ENCODE data around the gene NUP93.
A peak's percentile ranks its signal among the peaks of the same experiment; 100 is the strongest.

NUP93 gene

GRCh38 chr16:56729735-56730662 lies at the start of gene NUP93:
TSS of gene NUP93 (plus strand) at chr16:56730129. CDS start at chr16:56748248, 18,119 bp downstream.
- intact Hi-C loops (cut with DNase I) = no loop called here
- DNase-seq = peak; percentile 83 to 96 (median 91)

- intact Hi-C loops (cut with DNase I) = no loop called here
- DNase-seq = peak; percentile 75 to 98 (median 92)
Observed at GRCh38 chr16:56681939-56682702, 47.8 kb upstream of the NUP93 start, which contains the start of gene MT1X. TSS of gene MT1X (plus strand) at chr16:56682470. CDS start at chr16:56682541, 71 bp downstream.

DNA sequence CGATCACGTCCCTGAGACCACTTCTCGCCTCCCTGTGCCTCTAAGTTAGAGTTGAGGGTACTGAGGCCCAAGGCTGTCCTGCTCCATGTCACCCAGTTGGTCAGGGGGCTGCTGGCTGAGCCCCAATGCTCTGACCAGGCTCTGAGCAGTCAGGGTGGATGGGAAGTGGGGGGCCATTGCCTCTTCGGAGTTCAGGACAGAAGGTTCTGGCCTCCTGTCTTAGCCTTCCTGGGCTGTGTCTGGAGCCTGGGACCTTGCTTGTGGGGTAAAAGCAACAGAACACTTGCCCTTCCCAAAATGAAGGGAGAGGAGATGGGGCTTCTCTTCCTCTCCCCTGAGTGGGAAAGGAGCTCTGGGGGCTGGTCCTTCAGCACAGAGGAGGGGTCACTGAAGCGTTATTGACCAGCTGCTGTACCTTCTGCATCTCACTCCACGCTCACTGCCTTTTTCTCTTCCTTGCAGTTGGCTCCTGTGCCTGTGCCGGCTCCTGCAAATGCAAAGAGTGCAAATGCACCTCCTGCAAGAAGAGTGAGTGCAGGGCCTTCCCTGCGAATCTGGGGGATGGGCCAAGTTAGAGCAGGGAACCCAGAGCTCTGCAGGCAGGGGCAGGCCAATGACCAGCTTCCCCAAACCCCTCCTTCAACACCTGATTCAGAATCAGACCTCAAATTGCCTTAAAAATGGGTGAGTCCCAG lies 47.1 kb upstream of the NUP93 start:
- intact Hi-C loops (cut with DNase I) = no loop called here

GRCh38 chr16:56683424-56684172 lies 46.3 kb upstream of the NUP93 start:
- peak in 2 of 42 donors; percentile 44 to 61 for DNase-seq
- intact Hi-C loops (cut with DNase I) = no loop called here

More for the DNA sequence above, 47.1 kb upstream of the NUP93 start:
- peak in 2 of 42 donors; percentile 15 to 55 for DNase-seq

GRCh38 chr16:56684256-56684925 lies 45.5 kb upstream of the NUP93 start:
- DNase-seq = peak in 8 of 42 donors; percentile 26 to 85 (median 37)
- intact Hi-C loops (cut with DNase I) = no loop called here

DNA sequence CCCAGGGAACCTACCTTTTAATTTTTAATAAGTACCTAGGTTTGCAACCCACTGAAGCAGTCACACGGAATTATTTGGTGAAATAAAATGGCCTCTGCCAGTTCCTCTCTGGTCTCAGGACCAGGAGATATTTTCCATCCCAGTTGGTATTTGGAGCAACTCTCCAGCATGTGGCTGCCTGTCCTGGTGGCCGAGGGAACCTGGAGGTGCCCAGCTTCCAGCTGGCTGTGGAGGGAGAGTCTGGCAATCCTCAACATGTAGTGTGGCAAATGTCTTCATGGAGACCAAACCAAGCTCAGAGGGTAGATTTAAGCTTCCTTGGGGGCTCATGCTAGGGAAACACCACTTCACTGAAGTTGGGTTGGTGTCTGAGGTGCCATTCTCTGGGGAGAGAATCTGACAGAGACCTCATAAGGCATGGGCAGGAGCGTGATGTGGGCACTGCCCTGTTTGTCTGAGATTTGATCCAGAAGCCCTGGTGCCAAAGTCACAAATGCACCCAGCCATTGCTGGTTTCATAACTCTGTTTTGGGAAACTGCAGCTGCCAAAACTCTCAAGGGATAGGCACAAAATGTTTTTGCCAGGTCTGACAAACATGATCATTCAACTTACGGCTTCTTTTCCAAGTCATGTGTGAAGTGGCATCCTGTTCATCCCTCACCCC lies 44.9 kb upstream of the NUP93 start:
- intact Hi-C loops (cut with DNase I) = no loop called here
- no peak for DNase-seq

- DNase-seq = no peak
- intact Hi-C loops (cut with DNase I) = no loop called here
Observed at GRCh38 chr16:56686758-56687157, 43.2 kb upstream of the NUP93 start.

GRCh38 chr16:56688762-56689161 lies 41.2 kb upstream of the NUP93 start:
- intact Hi-C loops (cut with DNase I) = no loop called here
- no peak for DNase-seq

DNA sequence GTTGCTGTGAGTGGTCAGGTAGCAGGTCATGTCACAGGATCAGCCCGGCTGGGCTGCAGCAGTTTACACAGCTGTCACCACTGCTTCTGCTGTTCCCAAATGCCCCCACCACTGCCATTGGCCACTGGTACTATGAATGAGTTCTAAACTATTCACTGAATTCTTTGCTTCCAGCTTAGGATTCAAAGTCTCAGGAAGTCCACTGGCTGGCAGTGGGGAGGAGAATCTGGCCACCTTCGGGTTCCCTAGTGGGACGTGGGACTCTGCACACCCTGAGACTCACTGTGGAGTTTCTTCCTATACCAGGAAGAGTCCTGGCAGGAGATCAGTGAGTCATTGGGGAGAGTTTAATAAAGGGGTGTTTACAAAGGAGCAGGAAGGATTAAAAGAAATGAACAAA lies 40.8 kb upstream of the NUP93 start:
- DNase-seq = no peak
- intact Hi-C loops (cut with DNase I) = no loop called here

GRCh38 chr16:56690420-56691122 lies 39.4 kb upstream of the NUP93 start:
- DNase-seq = no peak
- intact Hi-C loops (cut with DNase I) = no loop called here

GRCh38 chr16:56691885-56692284 lies 38.0 kb upstream of the NUP93 start:
- DNase-seq = no peak

GRCh38 chr16:56695246-56695645 lies 34.7 kb upstream of the NUP93 start:
- intact Hi-C loops (cut with DNase I) = no loop called here
- no peak for DNase-seq

More at GRCh38 chr16:56691885-56692284, 38.0 kb upstream of the NUP93 start:
- intact Hi-C loops (cut with DNase I) = no loop called here

DNA sequence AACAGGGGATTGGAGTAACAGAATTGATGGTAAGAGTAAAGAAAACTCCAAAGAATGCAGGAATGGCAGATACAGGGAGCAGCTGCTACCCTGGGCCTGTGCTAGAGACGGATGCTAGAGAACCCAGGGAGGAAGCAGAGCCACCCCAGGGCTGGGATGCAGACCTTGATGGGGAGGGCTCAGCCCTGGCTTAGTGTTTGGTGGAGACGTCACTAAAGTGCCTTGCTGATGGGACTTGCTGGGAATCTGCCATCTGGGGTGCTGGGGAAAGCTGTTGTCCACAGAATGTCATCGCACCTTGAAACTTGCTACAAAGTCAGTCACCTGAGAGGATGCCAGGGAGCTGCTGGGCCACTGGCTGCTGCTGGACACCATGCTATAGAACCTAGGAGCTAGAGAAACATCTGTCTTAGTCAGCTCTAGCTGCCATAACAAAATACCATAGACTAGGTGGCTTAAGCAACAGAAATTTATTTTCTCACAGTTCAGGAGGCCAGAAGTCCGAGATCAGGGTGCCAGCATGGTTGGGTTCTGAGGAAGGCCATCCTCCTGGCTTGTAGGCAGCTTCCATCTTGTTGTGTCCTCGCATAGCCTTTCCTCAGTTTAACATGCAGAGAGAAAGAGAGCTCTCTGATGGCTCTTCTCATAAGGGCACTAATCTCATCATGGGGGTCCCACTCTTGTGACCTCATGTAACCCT lies 32.3 kb upstream of the NUP93 start:
- no peak for DNase-seq
- intact Hi-C loops (cut with DNase I) = no loop called here

GRCh38 chr16:56700195-56700594 lies 29.7 kb upstream of the NUP93 start:
- no peak for DNase-seq
- intact Hi-C loops (cut with DNase I) = loop anchor here (5.0 kb wide), 2 partner anchors 98 to 188 kb away; no protein-coding TSS in a partner anchor

GRCh38 chr16:56700631-56701030 lies 29.3 kb upstream of the NUP93 start:
- DNase-seq = peak in 1 of 42 donors; percentile 32
- intact Hi-C loops (cut with DNase I) = loop anchor here (5.0 kb wide), 2 partner anchors 98 to 188 kb away; no protein-coding TSS in a partner anchor

DNA sequence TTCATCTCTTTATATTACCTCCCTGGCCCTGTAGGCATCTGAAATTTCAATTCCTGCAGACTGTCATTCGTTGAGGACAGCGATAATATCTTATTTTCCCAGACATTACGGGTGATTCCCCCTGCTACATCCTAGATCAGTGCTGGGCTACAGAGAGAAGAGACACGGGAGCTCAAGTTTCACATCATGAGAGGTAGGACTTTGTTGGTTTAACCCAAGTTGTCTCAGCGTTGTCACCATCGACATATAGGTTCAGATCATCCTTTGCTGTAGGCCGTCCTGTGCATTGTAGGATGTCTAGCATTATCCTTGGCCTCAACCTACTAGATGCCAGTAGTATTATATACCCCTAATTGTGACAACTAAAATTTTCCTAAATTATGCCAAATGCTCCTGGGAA lies 28.4 kb upstream of the NUP93 start:
- peak in 1 of 42 donors; percentile 28 for DNase-seq
- intact Hi-C loops (cut with DNase I) = loop anchor here (5.0 kb wide), 2 partner anchors 99 to 189 kb away; no protein-coding TSS in a partner anchor
